WI38 (cell line): Measurements from ENCODE around the gene TOP2B.

ENCODE experiments used
- H3K4me3 ChIP-seq: 2 replicates; pipeline ENCODE4 v1.5.1; 2011; ENCODE audit warnings: low read depth, mild to moderate bottlenecking, control low read depth, low read length
- TF ChIP-seq, protein P1 (sequence below): IDR thresholded peaks from 2 replicates; pipeline ENCODE4 v1.5.1; 2012; ENCODE audit warnings: low read depth, mild to moderate bottlenecking, control low read depth, low read length

TOP2B gene

DNA sequence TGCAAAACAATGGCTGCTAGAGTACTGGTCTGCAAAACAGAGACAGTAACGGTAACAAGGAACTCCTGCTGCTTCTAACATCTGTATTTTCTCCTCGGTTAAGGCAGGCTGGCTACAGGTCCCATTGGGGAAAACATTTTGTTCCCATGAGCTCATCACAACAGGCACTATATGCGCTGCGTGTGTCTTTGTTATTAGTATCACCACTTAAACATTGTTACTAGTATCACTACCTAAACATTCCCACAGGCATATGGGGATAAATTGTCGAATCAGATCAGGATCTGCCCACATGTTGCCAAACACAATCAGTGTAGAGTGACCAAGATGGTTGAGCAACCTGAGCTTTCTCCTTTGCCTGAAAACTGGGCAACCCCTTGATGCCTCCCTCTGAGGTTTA lies 77.2 kb downstream of the TOP2B start:
- TF ChIP-seq, protein P1, sequence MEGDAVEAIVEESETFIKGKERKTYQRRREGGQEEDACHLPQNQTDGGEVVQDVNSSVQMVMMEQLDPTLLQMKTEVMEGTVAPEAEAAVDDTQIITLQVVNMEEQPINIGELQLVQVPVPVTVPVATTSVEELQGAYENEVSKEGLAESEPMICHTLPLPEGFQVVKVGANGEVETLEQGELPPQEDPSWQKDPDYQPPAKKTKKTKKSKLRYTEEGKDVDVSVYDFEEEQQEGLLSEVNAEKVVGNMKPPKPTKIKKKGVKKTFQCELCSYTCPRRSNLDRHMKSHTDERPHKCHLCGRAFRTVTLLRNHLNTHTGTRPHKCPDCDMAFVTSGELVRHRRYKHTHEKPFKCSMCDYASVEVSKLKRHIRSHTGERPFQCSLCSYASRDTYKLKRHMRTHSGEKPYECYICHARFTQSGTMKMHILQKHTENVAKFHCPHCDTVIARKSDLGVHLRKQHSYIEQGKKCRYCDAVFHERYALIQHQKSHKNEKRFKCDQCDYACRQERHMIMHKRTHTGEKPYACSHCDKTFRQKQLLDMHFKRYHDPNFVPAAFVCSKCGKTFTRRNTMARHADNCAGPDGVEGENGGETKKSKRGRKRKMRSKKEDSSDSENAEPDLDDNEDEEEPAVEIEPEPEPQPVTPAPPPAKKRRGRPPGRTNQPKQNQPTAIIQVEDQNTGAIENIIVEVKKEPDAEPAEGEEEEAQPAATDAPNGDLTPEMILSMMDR: no peak
- H3K4me3 ChIP-seq: no peak overlapping the region

DNA sequence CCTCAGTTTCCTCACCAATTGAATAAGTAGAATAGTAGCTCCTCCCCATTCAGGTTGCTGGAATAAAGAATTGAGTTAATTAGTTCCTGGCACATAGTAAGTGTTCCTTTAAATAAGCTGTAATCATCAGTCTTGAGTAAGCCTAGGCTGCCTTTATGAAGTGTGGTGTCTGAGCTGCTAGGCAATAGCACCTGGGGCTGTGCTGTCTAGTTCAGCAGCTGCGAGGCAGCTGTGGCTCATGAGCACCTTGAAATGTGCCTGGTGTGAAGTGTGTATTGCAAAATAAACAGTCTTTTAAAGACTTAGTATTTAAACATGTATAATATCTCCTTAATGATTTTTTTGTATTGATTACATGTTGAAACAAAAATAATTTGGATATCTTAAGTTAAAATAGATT lies 77.6 kb downstream of the TOP2B start:
- TF ChIP-seq, protein P1: no peak
- no peak overlapping the region for H3K4me3 ChIP-seq

- no peak overlapping the region for H3K4me3 ChIP-seq
- TF ChIP-seq, protein P1: no peak
Observed at GRCh38 chr3:25586553-25586952, 78.2 kb downstream of the TOP2B start.

DNA sequence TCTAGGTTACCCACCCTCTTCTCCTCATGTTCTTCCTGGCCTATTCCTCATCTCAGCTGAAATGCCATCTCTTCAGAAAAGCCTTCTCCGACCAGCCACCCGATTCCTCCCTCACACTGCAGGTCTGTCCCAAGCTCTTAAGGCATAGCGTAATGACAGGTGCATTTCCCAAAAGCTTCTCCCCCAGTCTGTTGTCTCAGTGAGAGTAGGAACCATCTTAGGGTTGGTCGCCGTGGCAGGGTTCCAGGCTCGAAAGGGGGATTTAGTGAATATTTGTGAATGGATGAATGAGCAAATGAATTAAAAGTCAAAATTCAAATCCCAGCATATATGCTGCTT lies 78.6 kb downstream of the TOP2B start:
- TF ChIP-seq, protein P1: no peak
- no peak overlapping the region for H3K4me3 ChIP-seq

GRCh38 chr3:25585361-25586166 lies 79.1 kb downstream of the TOP2B start:
- no peak overlapping the region for H3K4me3 ChIP-seq
- TF ChIP-seq, protein P1: no peak

DNA sequence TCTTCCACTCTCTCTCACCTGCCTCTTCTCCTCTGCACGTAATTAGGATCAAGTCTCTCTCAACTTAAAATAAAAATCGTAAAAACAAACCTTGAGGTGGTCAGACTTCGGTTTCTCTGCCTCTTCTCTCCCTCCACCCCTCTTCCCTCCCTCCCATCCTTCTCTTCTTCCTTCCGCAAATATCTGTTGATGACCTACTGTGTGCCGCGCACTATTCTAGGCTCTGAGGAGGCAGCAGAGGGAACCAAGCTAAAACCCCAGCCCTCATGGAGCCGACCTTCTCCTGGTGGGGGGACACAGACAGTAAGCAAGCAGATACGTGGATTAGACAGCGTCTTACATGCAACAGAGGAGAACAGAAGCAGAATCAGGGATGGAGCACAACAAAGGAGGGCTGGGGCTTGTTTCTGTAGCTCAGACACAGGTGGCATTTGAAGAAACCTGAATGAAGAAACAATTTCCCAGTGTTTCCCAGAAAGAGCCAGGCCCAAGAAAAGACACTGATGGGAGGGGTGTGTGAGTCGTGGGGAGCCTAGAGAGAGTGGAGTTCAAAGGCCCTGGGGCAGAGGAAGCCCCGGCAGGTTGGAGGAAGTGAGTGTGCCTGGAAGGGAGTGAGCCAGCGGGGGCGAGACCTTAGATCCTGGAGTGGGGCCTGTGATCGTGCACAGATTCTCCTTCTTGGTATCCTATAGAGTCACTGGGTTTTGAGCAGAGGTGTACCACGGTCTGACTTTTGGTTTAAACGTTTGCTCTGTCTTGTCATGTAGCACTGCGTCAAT lies 80.5 kb downstream of the TOP2B start:
- H3K4me3 ChIP-seq: no peak overlapping the region
- TF ChIP-seq, protein P1: no peak

- TF ChIP-seq, protein P1: no peak
- no peak overlapping the region for H3K4me3 ChIP-seq
Observed at GRCh38 chr3:25583343-25583742, 81.4 kb downstream of the TOP2B start.
